Middle frontal gyrus (tissue), 1 donor: ENCODE data around the gene PEPD.
A peak's percentile ranks its signal among the peaks of the same experiment; 100 is the strongest.

Experiments
- DNase-seq: peaks from one replicate; pipeline ENCODE4 v3.0.0-alpha.2; 2015; ENCODE audit warnings: low spot score; ENCODE audit errors: extremely low spot score

PEPD gene

GRCh38 chr19:33362508-33363228, 158.9 kb downstream of the PEPD start:
- DNase-seq: no peak

GRCh38 chr19:33359581-33359980, 162.0 kb downstream of the PEPD start:
- no peak for DNase-seq

- no peak for DNase-seq
Measured at GRCh38 chr19:33358408-33358807, 163.2 kb downstream of the PEPD start.

GRCh38 chr19:33357556-33357955, 164.0 kb downstream of the PEPD start:
- DNase-seq: no peak

GRCh38 chr19:33355535-33355934, 166.1 kb downstream of the PEPD start:
- DNase-seq: no peak

GRCh38 chr19:33350538-33351309, 170.9 kb downstream of the PEPD start:
- no peak for DNase-seq

GRCh38 chr19:33349319-33350289, 172.0 kb downstream of the PEPD start:
- DNase-seq: no peak

GRCh38 chr19:33348301-33349010, 173.1 kb downstream of the PEPD start:
- no peak for DNase-seq

- DNase-seq: no peak
Measured at GRCh38 chr19:33347300-33347699, 174.3 kb downstream of the PEPD start.

- no peak for DNase-seq
Measured at GRCh38 chr19:33346665-33347064, 174.9 kb downstream of the PEPD start.

- no peak for DNase-seq
Measured at GRCh38 chr19:33345163-33345562, 176.4 kb downstream of the PEPD start.

GRCh38 chr19:33344573-33344925, 177.0 kb downstream of the PEPD start:
- DNase-seq: no peak

- DNase-seq: peak; percentile 29
Measured at GRCh38 chr19:33343859-33344572, 177.6 kb downstream of the PEPD start.

- DNase-seq: no peak
Measured at GRCh38 chr19:33343301-33343700, 178.3 kb downstream of the PEPD start.

GRCh38 chr19:33340991-33341390, 180.6 kb downstream of the PEPD start:
- DNase-seq: no peak

GRCh38 chr19:33339016-33339984, 182.3 kb downstream of the PEPD start:
- DNase-seq: no peak
